GM19240 (cell line): ENCODE measurements around the gene PDE4B.

Source experiments
- DNase-seq: peaks from one replicate; pipeline ENCODE4 v3.0.0; 2011; ENCODE audit warnings: low spot score; ENCODE audit not compliant: insufficient read length

Gene PDE4B

GRCh38 chr1:66334318-66334717, 541.6 kb downstream of the PDE4B start:
- DNase-seq = no peak

- DNase-seq = no peak
Observed at GRCh38 chr1:66335125-66335524, 542.4 kb downstream of the PDE4B start.

GRCh38 chr1:66335859-66336640, 543.4 kb downstream of the PDE4B start:
- DNase-seq = no peak

GRCh38 chr1:66336641-66336990, 543.9 kb downstream of the PDE4B start:
- no peak for DNase-seq

GRCh38 chr1:66337249-66337648, 544.6 kb downstream of the PDE4B start:
- DNase-seq = no peak

GRCh38 chr1:66339944-66340343, 547.2 kb downstream of the PDE4B start:
- no peak for DNase-seq

GRCh38 chr1:66341446-66342089, 548.9 kb downstream of the PDE4B start:
- no peak for DNase-seq

GRCh38 chr1:66342707-66343106, 550.0 kb downstream of the PDE4B start:
- no peak for DNase-seq

GRCh38 chr1:66343569-66344325, 551.1 kb downstream of the PDE4B start:
- DNase-seq = no peak

- no peak for DNase-seq
Observed at GRCh38 chr1:66346057-66346795, 553.5 kb downstream of the PDE4B start.

- no peak for DNase-seq
Observed at GRCh38 chr1:66346873-66347272, 554.2 kb downstream of the PDE4B start.

GRCh38 chr1:66348776-66349175, 556.1 kb downstream of the PDE4B start:
- DNase-seq = no peak

- no peak for DNase-seq
Observed at GRCh38 chr1:66349242-66349641, 556.5 kb downstream of the PDE4B start.

GRCh38 chr1:66350001-66350547, 557.4 kb downstream of the PDE4B start:
- DNase-seq = no peak

- DNase-seq = no peak
Observed at GRCh38 chr1:66351478-66351877, 558.8 kb downstream of the PDE4B start.

- DNase-seq = no peak
Observed at GRCh38 chr1:66351913-66352312, 559.2 kb downstream of the PDE4B start.

GRCh38 chr1:66352792-66353191, 560.1 kb downstream of the PDE4B start:
- DNase-seq = no peak

GRCh38 chr1:66353257-66353656, 560.6 kb downstream of the PDE4B start:
- no peak for DNase-seq

GRCh38 chr1:66354311-66355201, 561.9 kb downstream of the PDE4B start:
- DNase-seq = no peak

GRCh38 chr1:66355756-66356155, 563.1 kb downstream of the PDE4B start:
- DNase-seq = no peak
